ENCODE data around the gene TLCD3A.

The TLCD3A gene

GRCh38 chr17:751269-752001 is 19.0 kb downstream of the TLCD3A start:
- TF ChIP-seq GATA3 (IDR thresholded peaks at IDR 0.05; ENCODE audit: low read depth, low read length) = no peak
- no peak; the same call in 1 of the 2 replicates for TF ChIP-seq GATA2 (IDR thresholded peaks at IDR 0.05; ENCODE audit: low read depth, low read length)

GRCh38 chr17:752002-752619 is 19.7 kb downstream of the TLCD3A start, which contains the start of gene GEMIN4:
GEMIN4 (minus strand) TSS chr17:752264; CDS start chr17:752142, 122 bp downstream.
- TF ChIP-seq GATA2 (IDR thresholded peaks at IDR 0.05; ENCODE audit: low read depth, low read length) (no peak), GATA3 (IDR thresholded peaks at IDR 0.05; ENCODE audit: low read depth, low read length) (no peak)

- TF ChIP-seq GATA2 (IDR thresholded peaks at IDR 0.05; ENCODE audit: low read depth, low read length) = no peak
- no peak for TF ChIP-seq GATA3 (IDR thresholded peaks at IDR 0.05; ENCODE audit: low read depth, low read length)
Measured at GRCh38 chr17:752620-753219, 20.3 kb downstream of the TLCD3A start.

- no peak for TF ChIP-seq GATA3 (IDR thresholded peaks at IDR 0.05; ENCODE audit: low read depth, low read length)
- no peak for TF ChIP-seq GATA2 (IDR thresholded peaks at IDR 0.05; ENCODE audit: low read depth, low read length)
Measured at GRCh38 chr17:753418-753817, 21.0 kb downstream of the TLCD3A start.

- no peak for TF ChIP-seq GATA2 (IDR thresholded peaks at IDR 0.05; ENCODE audit: low read depth, low read length)
- no peak for TF ChIP-seq GATA3 (IDR thresholded peaks at IDR 0.05; ENCODE audit: low read depth, low read length)
Measured at GRCh38 chr17:759964-760363, 27.6 kb downstream of the TLCD3A start.

- TF ChIP-seq GATA3 (IDR thresholded peaks at IDR 0.05; ENCODE audit: low read depth, low read length) (no peak), GATA2 (IDR thresholded peaks at IDR 0.05; ENCODE audit: low read depth, low read length) (no peak)
Measured at GRCh38 chr17:760371-760770, 28.0 kb downstream of the TLCD3A start.

- no peak for TF ChIP-seq GATA2 (IDR thresholded peaks at IDR 0.05; ENCODE audit: low read depth, low read length)
- TF ChIP-seq GATA3 (IDR thresholded peaks at IDR 0.05; ENCODE audit: low read depth, low read length) = no peak
Measured at GRCh38 chr17:767076-767475, 34.7 kb downstream of the TLCD3A start.

GRCh38 chr17:773016-773415 is 40.6 kb downstream of the TLCD3A start:
- TF ChIP-seq GATA3 (IDR thresholded peaks at IDR 0.05; ENCODE audit: low read depth, low read length) (no peak), GATA2 (IDR thresholded peaks at IDR 0.05; ENCODE audit: low read depth, low read length) (no peak)

- no peak for TF ChIP-seq GATA3 (IDR thresholded peaks at IDR 0.05; ENCODE audit: low read depth, low read length)
- TF ChIP-seq GATA2 (IDR thresholded peaks at IDR 0.05; ENCODE audit: low read depth, low read length) = no peak
Measured at GRCh38 chr17:773467-774312, 41.3 kb downstream of the TLCD3A start.

GRCh38 chr17:774313-774584 is 41.9 kb downstream of the TLCD3A start:
- TF ChIP-seq GATA2 (IDR thresholded peaks at IDR 0.05; ENCODE audit: low read depth, low read length) (no peak), GATA3 (IDR thresholded peaks at IDR 0.05; ENCODE audit: low read depth, low read length) (no peak)

- TF ChIP-seq GATA3 (IDR thresholded peaks at IDR 0.05; ENCODE audit: low read depth, low read length) (no peak), GATA2 (IDR thresholded peaks at IDR 0.05; ENCODE audit: low read depth, low read length) (no peak)
Measured at GRCh38 chr17:778096-778495, 45.7 kb downstream of the TLCD3A start.

- TF ChIP-seq GATA3 (IDR thresholded peaks at IDR 0.05; ENCODE audit: low read depth, low read length) (no peak), GATA2 (IDR thresholded peaks at IDR 0.05; ENCODE audit: low read depth, low read length) (no peak)
Measured at GRCh38 chr17:781805-782731, 49.7 kb downstream of the TLCD3A start, which contains the start of the genes GLOD4 and MRM3. GLOD4 (minus strand) TSS chr17:782280; CDS start chr17:782255, 25 bp downstream. MRM3 (plus strand) TSS chr17:782353; CDS start chr17:782379, 26 bp downstream.

- TF ChIP-seq GATA2 (IDR thresholded peaks at IDR 0.05; ENCODE audit: low read depth, low read length) (no peak), GATA3 (IDR thresholded peaks at IDR 0.05; ENCODE audit: low read depth, low read length) (no peak)
Measured at GRCh38 chr17:784143-784542, 51.7 kb downstream of the TLCD3A start.

Data from SH-SY5Y (cell line).